Measurements from ENCODE around the gene SLC6A7.

Gene SLC6A7

GRCh38 chr5:150241298-150242160 lies 51.7 kb downstream of the SLC6A7 start:
- no peak for DNase-seq (ENCODE audit: low read depth)
- H3K4me3 ChIP-seq (ENCODE audit: low read length), result no peak overlapping the region
- TF ChIP-seq, protein P1, sequence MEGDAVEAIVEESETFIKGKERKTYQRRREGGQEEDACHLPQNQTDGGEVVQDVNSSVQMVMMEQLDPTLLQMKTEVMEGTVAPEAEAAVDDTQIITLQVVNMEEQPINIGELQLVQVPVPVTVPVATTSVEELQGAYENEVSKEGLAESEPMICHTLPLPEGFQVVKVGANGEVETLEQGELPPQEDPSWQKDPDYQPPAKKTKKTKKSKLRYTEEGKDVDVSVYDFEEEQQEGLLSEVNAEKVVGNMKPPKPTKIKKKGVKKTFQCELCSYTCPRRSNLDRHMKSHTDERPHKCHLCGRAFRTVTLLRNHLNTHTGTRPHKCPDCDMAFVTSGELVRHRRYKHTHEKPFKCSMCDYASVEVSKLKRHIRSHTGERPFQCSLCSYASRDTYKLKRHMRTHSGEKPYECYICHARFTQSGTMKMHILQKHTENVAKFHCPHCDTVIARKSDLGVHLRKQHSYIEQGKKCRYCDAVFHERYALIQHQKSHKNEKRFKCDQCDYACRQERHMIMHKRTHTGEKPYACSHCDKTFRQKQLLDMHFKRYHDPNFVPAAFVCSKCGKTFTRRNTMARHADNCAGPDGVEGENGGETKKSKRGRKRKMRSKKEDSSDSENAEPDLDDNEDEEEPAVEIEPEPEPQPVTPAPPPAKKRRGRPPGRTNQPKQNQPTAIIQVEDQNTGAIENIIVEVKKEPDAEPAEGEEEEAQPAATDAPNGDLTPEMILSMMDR (conservative IDR thresholded peaks at IDR 0.05; ENCODE audit: low read depth, low read length), result no peak

- DNase-seq (ENCODE audit: low read depth), result no peak
- no peak overlapping the region for H3K4me3 ChIP-seq (ENCODE audit: low read length)
- TF ChIP-seq, protein P1 (conservative IDR thresholded peaks at IDR 0.05; ENCODE audit: low read depth, low read length), result no peak
These were observed 52.5 kb downstream of the SLC6A7 start for GRCh38 chr5:150242251-150242894.

DNA sequence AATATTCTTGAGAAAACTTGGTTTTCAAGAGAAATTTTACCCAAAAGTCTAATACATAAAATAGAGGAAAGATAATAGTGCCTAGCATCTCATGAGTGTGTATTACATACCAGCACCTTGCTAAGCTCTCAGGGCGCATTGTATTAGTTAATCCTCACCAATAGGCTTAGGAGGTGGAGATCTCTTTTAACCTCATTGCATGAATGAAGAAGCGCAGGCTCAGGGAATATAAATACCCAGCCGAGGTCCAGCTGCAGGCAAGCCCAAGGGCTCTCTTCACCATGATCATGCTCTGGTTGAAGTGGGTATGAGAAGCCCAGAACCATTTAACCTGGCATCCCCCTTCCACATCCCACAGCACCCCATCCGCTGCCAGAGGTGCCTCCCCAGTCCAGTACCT lies 53.7 kb downstream of the SLC6A7 start:
- TF ChIP-seq, protein P1 (conservative IDR thresholded peaks at IDR 0.05; ENCODE audit: low read depth, low read length), result no peak

DNA sequence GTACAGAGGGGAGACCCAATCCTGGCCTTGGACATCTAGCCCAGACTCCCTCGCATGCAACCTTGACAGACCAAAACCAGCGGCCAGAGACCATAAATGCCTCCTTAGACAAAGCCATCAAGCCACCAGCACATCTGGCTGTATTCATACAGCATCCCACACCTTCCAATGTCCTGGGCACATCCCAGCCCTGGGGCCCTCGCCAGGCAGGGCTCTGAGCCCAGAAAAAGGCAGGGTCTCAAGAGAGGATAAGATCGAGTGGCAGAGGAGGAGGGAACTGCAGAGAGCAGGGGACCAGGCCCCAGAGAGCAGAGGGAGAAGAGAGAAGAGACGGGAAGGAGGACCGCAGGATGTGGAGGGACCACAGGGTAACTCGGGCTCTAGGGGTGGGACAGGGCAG lies 54.3 kb downstream of the SLC6A7 start:
- DNase-seq (ENCODE audit: low read depth), result no peak
- TF ChIP-seq, protein P1 (conservative IDR thresholded peaks at IDR 0.05; ENCODE audit: low read depth, low read length), result no peak
- H3K4me3 ChIP-seq (ENCODE audit: low read length), result no peak overlapping the region

More for the DNA sequence above, 53.7 kb downstream of the SLC6A7 start:
- no peak overlapping the region for H3K4me3 ChIP-seq (ENCODE audit: low read length)
- no peak for DNase-seq (ENCODE audit: low read depth)

GRCh38 chr5:150245111-150245789 lies 55.4 kb downstream of the SLC6A7 start:
- H3K4me3 ChIP-seq (ENCODE audit: low read length), result no peak overlapping the region
- TF ChIP-seq, protein P1 (conservative IDR thresholded peaks at IDR 0.05; ENCODE audit: low read depth, low read length), result no peak
- DNase-seq (ENCODE audit: low read depth), result no peak

DNA sequence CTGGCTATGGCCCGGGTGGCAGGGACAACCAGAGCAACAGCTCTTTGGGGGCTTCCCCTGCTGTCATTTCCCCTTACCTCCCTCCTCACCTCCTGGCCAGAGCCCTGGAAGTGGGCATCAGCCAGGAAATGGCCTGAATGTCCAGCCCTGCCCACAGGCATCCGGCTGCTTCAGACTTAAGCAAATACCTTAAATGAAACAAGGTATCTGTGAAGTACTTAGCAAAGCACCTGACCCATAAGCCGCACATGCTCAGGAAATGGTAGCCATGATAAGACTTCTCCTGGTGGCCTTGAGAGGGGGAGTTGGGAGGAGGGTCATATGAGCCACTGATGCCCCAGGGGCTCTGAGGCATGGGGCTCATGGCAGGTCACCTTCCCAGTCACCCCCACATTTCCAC lies 55.9 kb downstream of the SLC6A7 start:
- TF ChIP-seq, protein P1 (conservative IDR thresholded peaks at IDR 0.05; ENCODE audit: low read depth, low read length), result no peak
- H3K4me3 ChIP-seq (ENCODE audit: low read length), result no peak overlapping the region
- no peak for DNase-seq (ENCODE audit: low read depth)

Measured in retinal pigment epithelial cell (primary cell).